ENCODE measurements around the gene ATF6B.

Gene ATF6B

GRCh38 chr6:32163559-32164258 is 35.7 kb upstream of the ATF6B start:
- Histone ChIP-seq H2BK120ac (ENCODE audit: insufficient read depth, low read length, poor library complexity) (no peak overlapping the region), H3K14ac (ENCODE audit: low read length) (no peak overlapping the region), H3K4me1 (ENCODE audit: control insufficient read depth in 1 of 2, insufficient read depth in 2 of 2, low read length in 2 of 2) (peaks cover 5 to 7% of the 10 kb centered on the region in 2 experiments), H3K4ac (ENCODE audit: low read depth, low read length) (no peak overlapping the region), H2AK5ac (ENCODE audit: low read length) (no peak overlapping the region), H2BK12ac (ENCODE audit: low read length) (no peak overlapping the region), H3K4me3 (ENCODE audit: low read depth, low read length) (no peak overlapping the region), H3K27me3 (ENCODE audit: insufficient read depth, low read length) (no peaks in the 10 kb centered on the region), H2BK5ac (ENCODE audit: low read depth, low read length, poor library complexity) (no peak overlapping the region), H4K8ac (ENCODE audit: low read depth, low read length) (no peak overlapping the region), H3K9me3 (ENCODE audit: insufficient read depth, low read depth, low read length) (no peaks in the 10 kb centered on the region), H3K79me2 (ENCODE audit: control insufficient read depth, insufficient read depth, low read length, poor library complexity) (no peaks in the 10 kb centered on the region), H3K23ac (ENCODE audit: low read length) (no peak overlapping the region), H3K36me3 (ENCODE audit: control insufficient read depth in 1 of 2, insufficient read depth in 2 of 2, low read length in 2 of 2) (peaks cover 43 to 49% of the 10 kb centered on the region in 2 experiments), H3K18ac (ENCODE audit: low read length) (no peak overlapping the region), H3K4me2 (ENCODE audit: low read length) (no peak overlapping the region), H4K12ac (ENCODE audit: low read depth, low read length) (no peak overlapping the region), H3K79me1 (ENCODE audit: low read length) (no peaks in the 10 kb centered on the region), H3K9ac (ENCODE audit: low read length) (no peak overlapping the region), H2AFZ (ENCODE audit: insufficient read depth, low read length, poor library complexity) (no peak overlapping the region), H3K27ac (ENCODE audit: low read depth, low read length) (no peak overlapping the region), H4K91ac (ENCODE audit: low read depth, low read length) (no peak overlapping the region)
- WGBS (ENCODE audit: extremely low coverage, insufficient coverage, insufficient read length) = no CpG with 5 or more reads among the region's 7 CpGs
- DNase-seq = no peak

GRCh38 chr6:32158052-32158451 is 30.0 kb upstream of the ATF6B start:
- peaks cover 13% of the 10 kb centered on the region for H3K79me1 ChIP-seq (ENCODE audit: low read length)
- peaks cover 30 to 33% of the 10 kb centered on the region in 2 experiments for H3K36me3 ChIP-seq (ENCODE audit: control insufficient read depth in 1 of 2, insufficient read depth in 2 of 2, low read length in 2 of 2)
- H2BK5ac ChIP-seq (ENCODE audit: low read depth, low read length, poor library complexity) = no peak overlapping the region
- no peak overlapping the region for H2AK5ac ChIP-seq (ENCODE audit: low read length)
- no peak overlapping the region for H3K4ac ChIP-seq (ENCODE audit: low read depth, low read length)
- H2BK120ac ChIP-seq (ENCODE audit: insufficient read depth, low read length, poor library complexity) = no peak overlapping the region
- no peak for DNase-seq
- H3K79me2 ChIP-seq (ENCODE audit: control insufficient read depth, insufficient read depth, low read length, poor library complexity) = peaks cover 12% of the 10 kb centered on the region
- no peak overlapping the region for H4K8ac ChIP-seq (ENCODE audit: low read depth, low read length)
- H3K4me3 ChIP-seq (ENCODE audit: low read depth, low read length) = no peak overlapping the region
- no peak overlapping the region for H3K4me2 ChIP-seq (ENCODE audit: low read length)
- H3K27me3 ChIP-seq (ENCODE audit: insufficient read depth, low read length) = no peaks in the 10 kb centered on the region
- no peak overlapping the region for H4K91ac ChIP-seq (ENCODE audit: low read depth, low read length)
- no peak overlapping the region for H2AFZ ChIP-seq (ENCODE audit: insufficient read depth, low read length, poor library complexity)
- H3K14ac ChIP-seq (ENCODE audit: low read length) = no peak overlapping the region
- H4K12ac ChIP-seq (ENCODE audit: low read depth, low read length) = no peak overlapping the region
- no peak overlapping the region for H3K18ac ChIP-seq (ENCODE audit: low read length)
- no peak overlapping the region for H3K27ac ChIP-seq (ENCODE audit: low read depth, low read length)
- no peak overlapping the region for H2BK12ac ChIP-seq (ENCODE audit: low read length)
- no peak overlapping the region for H3K23ac ChIP-seq (ENCODE audit: low read length)
- H3K9me3 ChIP-seq (ENCODE audit: insufficient read depth, low read depth, low read length) = no peaks in the 10 kb centered on the region
- H3K4me1 ChIP-seq (ENCODE audit: control insufficient read depth in 1 of 2, insufficient read depth in 2 of 2, low read length in 2 of 2) = peaks cover 2 to 6% of the 10 kb centered on the region in 2 experiments
- no peak overlapping the region for H3K9ac ChIP-seq (ENCODE audit: low read length)

GRCh38 chr6:32156891-32157290 is 28.8 kb upstream of the ATF6B start:
- peaks cover 14% of the 10 kb centered on the region for H3K79me2 ChIP-seq (ENCODE audit: control insufficient read depth, insufficient read depth, low read length, poor library complexity)
- H4K8ac ChIP-seq (ENCODE audit: low read depth, low read length) = no peak overlapping the region

DNA sequence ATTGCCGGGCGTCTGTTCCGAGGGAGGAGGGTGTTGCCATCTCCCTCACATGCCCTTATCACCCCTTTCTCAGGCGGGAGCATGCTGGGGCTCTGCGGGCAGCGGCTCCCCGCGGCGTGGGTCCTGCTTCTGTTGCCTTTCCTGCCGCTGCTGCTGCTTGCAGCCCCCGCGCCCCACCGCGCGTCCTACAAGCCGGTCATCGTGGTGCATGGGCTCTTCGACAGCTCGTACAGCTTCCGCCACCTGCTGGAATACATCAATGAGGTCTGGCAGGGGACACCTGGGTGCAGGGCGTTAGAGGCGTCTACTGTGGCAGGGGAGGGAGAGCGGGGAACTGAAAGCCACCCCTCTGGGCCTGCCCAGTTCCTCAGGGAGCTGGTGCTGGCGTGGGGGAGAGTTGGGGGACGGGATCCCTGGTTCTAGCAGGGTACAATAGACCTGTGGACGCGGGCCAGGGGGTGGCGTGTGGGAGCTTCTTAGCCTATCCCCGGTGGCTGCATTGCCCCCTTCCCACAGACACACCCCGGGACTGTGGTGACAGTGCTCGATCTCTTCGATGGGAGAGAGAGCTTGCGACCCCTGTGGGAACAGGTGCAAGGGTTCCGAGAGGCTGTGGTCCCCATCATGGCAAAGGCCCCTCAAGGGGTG is 26.6 kb upstream of the ATF6B start:
- Histone ChIP-seq H3K79me2 (ENCODE audit: control insufficient read depth, insufficient read depth, low read length, poor library complexity) (peaks cover 14% of the 10 kb centered on the region), H3K23ac (ENCODE audit: low read length) (no peak overlapping the region), H4K8ac (ENCODE audit: low read depth, low read length) (peak overlapping the region; percentile 87), H2BK12ac (ENCODE audit: low read length) (peak overlapping the region; percentile 17), H3K4ac (ENCODE audit: low read depth, low read length) (peak overlapping the region; percentile 75), H4K91ac (ENCODE audit: low read depth, low read length) (peak overlapping the region; percentile 81), H2BK120ac (ENCODE audit: insufficient read depth, low read length, poor library complexity) (peak overlapping the region; percentile 70), H3K9me3 (ENCODE audit: insufficient read depth, low read depth, low read length) (no peaks in the 10 kb centered on the region), H3K18ac (ENCODE audit: low read length) (peak overlapping the region; percentile 85), H3K27me3 (ENCODE audit: insufficient read depth, low read length) (peaks cover 20% of the 10 kb centered on the region), H3K14ac (ENCODE audit: low read length) (peak overlapping the region; percentile 89), H3K27ac (ENCODE audit: low read depth, low read length) (peak overlapping the region; percentile 46), H2AK5ac (ENCODE audit: low read length) (peak overlapping the region; percentile 59), H3K79me1 (ENCODE audit: low read length) (peaks cover 19% of the 10 kb centered on the region), H3K4me1 (ENCODE audit: control insufficient read depth in 1 of 2, insufficient read depth in 2 of 2, low read length in 2 of 2) (peaks cover 10 to 13% of the 10 kb centered on the region in 2 experiments), H3K4me3 (ENCODE audit: low read depth, low read length) (peak overlapping the region; percentile 82), H2AFZ (ENCODE audit: insufficient read depth, low read length, poor library complexity) (peak overlapping the region; percentile 96), H4K12ac (ENCODE audit: low read depth, low read length) (peak overlapping the region; percentile 84), H2BK5ac (ENCODE audit: low read depth, low read length, poor library complexity) (no peak overlapping the region), H3K4me2 (ENCODE audit: low read length) (peak overlapping the region; percentile 96), H3K9ac (ENCODE audit: low read length) (peak overlapping the region; percentile 74), H3K36me3 (ENCODE audit: control insufficient read depth in 1 of 2, insufficient read depth in 2 of 2, low read length in 2 of 2) (peaks cover 20 to 23% of the 10 kb centered on the region in 2 experiments)
- peak; percentile 41 to 68 for DNase-seq
- no CpG with 5 or more reads among the region's 34 CpGs for WGBS (ENCODE audit: extremely low coverage, insufficient coverage, insufficient read length)

More at GRCh38 chr6:32156891-32157290, 28.8 kb upstream of the ATF6B start:
- Histone ChIP-seq H3K23ac (ENCODE audit: low read length) (no peak overlapping the region), H3K27ac (ENCODE audit: low read depth, low read length) (no peak overlapping the region), H3K4ac (ENCODE audit: low read depth, low read length) (no peak overlapping the region), H3K4me1 (ENCODE audit: control insufficient read depth in 1 of 2, insufficient read depth in 2 of 2, low read length in 2 of 2) (peaks cover 10 to 11% of the 10 kb centered on the region in 2 experiments), H3K4me3 (ENCODE audit: low read depth, low read length) (no peak overlapping the region), H3K79me1 (ENCODE audit: low read length) (peaks cover 19% of the 10 kb centered on the region), H2BK12ac (ENCODE audit: low read length) (no peak overlapping the region), H4K91ac (ENCODE audit: low read depth, low read length) (no peak overlapping the region), H2BK120ac (ENCODE audit: insufficient read depth, low read length, poor library complexity) (no peak overlapping the region), H3K4me2 (ENCODE audit: low read length) (no peak overlapping the region), H3K9ac (ENCODE audit: low read length) (no peak overlapping the region), H3K18ac (ENCODE audit: low read length) (no peak overlapping the region), H3K36me3 (ENCODE audit: control insufficient read depth in 1 of 2, insufficient read depth in 2 of 2, low read length in 2 of 2) (peaks cover 20 to 25% of the 10 kb centered on the region in 2 experiments), H3K27me3 (ENCODE audit: insufficient read depth, low read length) (peaks cover 5% of the 10 kb centered on the region), H2AK5ac (ENCODE audit: low read length) (no peak overlapping the region), H4K12ac (ENCODE audit: low read depth, low read length) (no peak overlapping the region), H3K9me3 (ENCODE audit: insufficient read depth, low read depth, low read length) (no peaks in the 10 kb centered on the region), H2AFZ (ENCODE audit: insufficient read depth, low read length, poor library complexity) (no peak overlapping the region), H2BK5ac (ENCODE audit: low read depth, low read length, poor library complexity) (no peak overlapping the region), H3K14ac (ENCODE audit: low read length) (no peak overlapping the region)
- WGBS (ENCODE audit: extremely low coverage, insufficient coverage, insufficient read length) = no CpG with 5 or more reads among the region's 9 CpGs
- DNase-seq = no peak
